K562 (cell line): ENCODE results near the gene RNF217.

Experiments
- BCL6 ChIP-seq: fragments of 250-450 bp; sonication (Bioruptor Pico); IDR thresholded peaks from 2 replicates; pipeline ENCODE4 v1.4.0; 2020
- CTCF ChIP-seq, 3 experiments: IDR thresholded peaks in 2 of 3; conservative IDR thresholded peaks in 1 of 3; 2 replicates each; pipeline ENCODE4 v1.5.1; 2011 to 2012; ENCODE audit warnings: low read length in 3 of 3, mild to moderate bottlenecking in 3 of 3, control low read depth in 2 of 3, improper control_type of control experiment in 1 of 3, inconsistent platforms in 1 of 3, low read depth in 1 of 3, mixed read lengths in 1 of 3, moderate library complexity in 1 of 3; ENCODE audit not compliant: insufficient read depth in 2 of 3
- EZH2 ChIP-seq: IDR thresholded peaks from 2 replicates; pipeline ENCODE4 v1.6.1; 2012; ENCODE audit warnings: low read depth, mild to moderate bottlenecking, inconsistent platforms, low read length, borderline replicate concordance
- FOXP4 ChIP-seq: sonication (generic); formaldehyde crosslinking; IDR thresholded peaks from 2 replicates; pipeline ENCODE4 v1.8.0; 2022; ENCODE audit warnings: mild to moderate bottlenecking, missing genetic modification reagents, borderline replicate concordance
- GATAD2B ChIP-seq: fragments of 450-650 bp; IDR thresholded peaks from 2 replicates; pipeline ENCODE4 v1.6.1; 2017; ENCODE audit warnings: mild to moderate bottlenecking, borderline replicate concordance
- PTBP1 ChIP-seq: fragments of 200-400 bp; formaldehyde crosslinking; IDR thresholded peaks from 2 replicates; pipeline ENCODE4 v1.6.1; 2017; ENCODE audit warnings: low read depth, low read length
- TAF1 ChIP-seq: IDR thresholded peaks from 2 replicates; pipeline ENCODE4 v1.6.1; 2011; ENCODE audit warnings: mild to moderate bottlenecking, low read length, moderate library complexity; ENCODE audit not compliant: insufficient read depth, control insufficient read depth, severe bottlenecking; ENCODE audit errors: extremely low read depth
- ZNF592 ChIP-seq: fragments of 450-650 bp; IDR thresholded peaks from 2 replicates; pipeline ENCODE4 v1.6.1; 2017; ENCODE audit warnings: antibody characterized with exemption, mild to moderate bottlenecking
- ZNF764 ChIP-seq: fragments of 250-450 bp; sonication (Bioruptor Pico); IDR thresholded peaks from 2 replicates; pipeline ENCODE4 v1.4.0; 2020; ENCODE audit warnings: low read depth, mild to moderate bottlenecking, moderate library complexity

GRCh38 chr6:125004797-125005595 lies 42.8 kb downstream of the RNF217 start:
- TF ChIP-seq CTCF (IDR thresholded peaks at IDR 0.05 in 2 of 3, conservative IDR thresholded peaks at IDR 0.05 in 1 of 3; ENCODE audit: insufficient read depth in 2 of 3, low read depth in 1 of 3, low read length in 3 of 3) (no peak), TAF1 (no peak), BCL6 (CRISPR knock-in tag) (no peak), FOXP4 (no peak), ZNF592 (no peak), PTBP1 (no peak), ZNF764 (no peak), EZH2 (no peak), GATAD2B (no peak)
